Esophagus muscularis mucosa (tissue), 4 donors: ENCODE data around the gene ERCC3. TPM values are rescaled to one million over a fixed set of nuclear protein-coding genes. Genes with fewer than 3 reads are reported as not detected.
"Not testable (repeated sequence)": the region's sequence is repeated elsewhere in the genome, so short reads cannot be mapped to it uniquely, and the experiment has no call there.

Experiments used
- DNase-seq: peaks from one replicate; pipeline ENCODE4 v3.0.0-alpha.2; 2017; ENCODE audit errors: extremely low spot score
- H3K27ac ChIP-seq, 4 donors: fragments of 200-600 bp; sonication (generic); replicated peaks in 1 of 4; 1 replicate in 3 of 4; 2 replicates in 1 of 4; pipeline ENCODE4 v1.5.1; 2016 to 2019; ENCODE audit warnings: mild to moderate bottlenecking in 1 of 4
- H3K27me3 ChIP-seq, 4 donors: fragments of 200-600 bp; sonication (generic); one replicate each; pipeline versions ENCODE4 v1.5.1 to v1.6.0; 2016 to 2019
- H3K36me3 ChIP-seq, 4 donors: fragments of 200-600 bp; sonication (generic); one replicate each; pipeline ENCODE4 v1.5.1; 2016 to 2019
- H3K4me1 ChIP-seq, 4 donors: fragments of 200-600 bp; sonication (generic); one replicate each; pipeline ENCODE4 v1.5.1; 2016 to 2019
- H3K4me3 ChIP-seq, 4 donors: fragments of 200-600 bp; sonication (generic); 1 replicate in 2 of 4; 2 replicates in 2 of 4; pipeline ENCODE4 v1.5.1; 2016 to 2019; ENCODE audit warnings: mild to moderate bottlenecking in 4 of 4, moderate library complexity in 1 of 4
- H3K9me3 ChIP-seq, 4 donors: fragments of 200-600 bp; sonication (generic); 1 replicate in 3 of 4; 2 replicates in 1 of 4; pipeline ENCODE4 v1.5.1; 2016 to 2019
- CTCF ChIP-seq, 3 experiments: fragments of 200-600 bp in 2 of 3; fragments of 450-650 bp in 1 of 3; sonication (generic) in 2 of 3; IDR thresholded peaks; one replicate each; pipeline ENCODE4 v1.5.1; 2017 to 2019; ENCODE audit warnings: antibody characterized with exemption in 3 of 3, mild to moderate bottlenecking in 2 of 3, moderate library complexity in 1 of 3
- EP300 ChIP-seq: sonication (generic); formaldehyde crosslinking; IDR thresholded peaks from one replicate; pipeline ENCODE4 v1.6.1; 2017; ENCODE audit warnings: antibody characterized with exemption
- POLR2A ChIP-seq: fragments of 450-650 bp; IDR thresholded peaks from one replicate; pipeline ENCODE4 v1.6.1; 2017; ENCODE audit warnings: antibody characterized with exemption, moderate library complexity, mild to moderate bottlenecking, low read depth
- POLR2AphosphoS5 ChIP-seq, 2 donors: sonication (generic); formaldehyde crosslinking; IDR thresholded peaks; one replicate each; pipeline ENCODE4 v1.6.1; 2017; ENCODE audit warnings: antibody characterized with exemption in 2 of 2
- WGBS: methylation state at CpG from one replicate; pipeline ENCODE4 v1.1.5; 2018; 5-methylcytosine and 5-hydroxymethylcytosine counted together
- intact Hi-C: fragments of 100-400 bp; cut with DNase I; formaldehyde crosslinking; loops from one replicate; pipeline ENCODE4 v1.15.1; 2023
- total RNA-seq, 4 donors: library from RNA; depleted of rRNA; stranded (reverse); fragments of >200 nt; gene quantifications; one replicate each; pipeline versions ENCODE4 v1.1.0 to v1.2.1, GENCODE V29; 2016

Gene ERCC3
- total RNA-seq, 4 donors from 2014 or later: 24.4 to 37.1 (median 35.3) TPM

- intact Hi-C loops: no loop called here
- Histone ChIP-seq H3K27ac (no peak overlapping the region), H3K27me3 (peaks cover 0 to 5% (median 3%) of the 10 kb centered on the region in 4 donors), H3K4me3 (no peak overlapping the region), H3K4me1 (peaks cover 0 to 19% (median 13%) of the 10 kb centered on the region in 4 donors), H3K9me3 (peaks cover 0 to 6% (median 2%) of the 10 kb centered on the region in 4 donors), H3K36me3 (no peaks in the 10 kb centered on the region)
- TF ChIP-seq POLR2A: no peak
- no peak for TF ChIP-seq CTCF (IDR thresholded peaks at IDR 0.05)
- no peak for TF ChIP-seq POLR2AphosphoS5 (IDR thresholded peaks at IDR 0.05)
- no peak for TF ChIP-seq EP300
- 81% methylated on average over 9 of the region's 9 CpGs for WGBS
- DNase-seq: no peak
These were observed 67.8 kb downstream of the ERCC3 start for GRCh38 chr2:127226132-127226519.

- Histone ChIP-seq H3K9me3 (peaks cover 0 to 6% (median 2%) of the 10 kb centered on the region in 4 donors), H3K4me1 (peaks cover 0 to 24% (median 18%) of the 10 kb centered on the region in 4 donors), H3K36me3 (no peaks in the 10 kb centered on the region), H3K27ac (no peak overlapping the region), H3K27me3 (peaks cover 0 to 13% (median 6%) of the 10 kb centered on the region in 4 donors), H3K4me3 (no peak overlapping the region)
- intact Hi-C loops: no loop called here
- DNase-seq: no peak
- 52% methylated on average over 12 of the region's 12 CpGs for WGBS
- no peak for TF ChIP-seq POLR2A
- TF ChIP-seq EP300: no peak
- no peak for TF ChIP-seq POLR2AphosphoS5 (IDR thresholded peaks at IDR 0.05)
- TF ChIP-seq CTCF (IDR thresholded peaks at IDR 0.05): no peak
These were observed 68.6 kb downstream of the ERCC3 start for GRCh38 chr2:127225186-127225960.

GRCh38 chr2:127224135-127224534 is 69.8 kb downstream of the ERCC3 start:
- H3K9me3 ChIP-seq, intact Hi-C loops, H3K36me3 ChIP-seq, H3K27ac ChIP-seq, DNase-seq, H3K4me3 ChIP-seq: not testable (repeated sequence)
- 79% methylated on average over 5 of the region's 5 CpGs for WGBS
- peaks cover 6 to 25% (median 13%) of the 10 kb centered on the region in 4 donors for H3K27me3 ChIP-seq
- H3K4me1 ChIP-seq: peaks cover 7 to 36% (median 30%) of the 10 kb centered on the region in 4 donors

GRCh38 chr2:127220768-127221527 is 73.0 kb downstream of the ERCC3 start:
- 65% methylated on average over 31 of the region's 31 CpGs for WGBS
- Histone ChIP-seq H3K27me3 (peaks cover 6 to 48% (median 24%) of the 10 kb centered on the region in 4 donors), H3K36me3 (no peaks in the 10 kb centered on the region), H3K9me3 (peaks cover 0 to 4% (median 0%) of the 10 kb centered on the region in 4 donors), H3K27ac (no peak overlapping the region), H3K4me1 (peaks cover 10 to 34% (median 29%) of the 10 kb centered on the region in 4 donors), H3K4me3 (peak overlapping the region in 3 of 4 donors; percentile 56 to 69 (median 56))
- no peak for TF ChIP-seq CTCF (IDR thresholded peaks at IDR 0.05)
- TF ChIP-seq POLR2A: no peak
- no peak for TF ChIP-seq EP300
- TF ChIP-seq POLR2AphosphoS5 (IDR thresholded peaks at IDR 0.05): no peak
- intact Hi-C loops: no loop called here
- no peak for DNase-seq

GRCh38 chr2:127220102-127220767 is 73.7 kb downstream of the ERCC3 start, which contains the start of gene CYP27C1:
CYP27C1 (minus strand) TSS chr2:127220299; CDS start chr2:127220270, 29 bp downstream.
- H3K4me3 ChIP-seq: peak within 1 kb of the TSS; percentile 56 to 69 (median 58)
- WGBS: 4% methylated on average over 26 of the region's 43 CpGs
- peaks cover 6 to 48% (median 24%) of the 10 kb centered on the region in 4 donors for H3K27me3 ChIP-seq
- no peak for TF ChIP-seq POLR2A
- no peak within 1 kb of the TSS for H3K27ac ChIP-seq
- H3K4me1 ChIP-seq: peaks cover 10 to 27% (median 25%) of the 10 kb centered on the region in 4 donors
- H3K9me3 ChIP-seq: peaks cover 0 to 4% (median 0%) of the 10 kb centered on the region in 4 donors
- intact Hi-C loops: no loop called here
- H3K36me3 ChIP-seq: no peaks in the 10 kb centered on the region
- DNase-seq: no peak
